ENCODE results near the gene ARHGAP27. TPM values are rescaled to one million over a fixed set of nuclear protein-coding genes. Genes with fewer than 3 reads are reported as not detected.

The ARHGAP27 gene
- polyA plus RNA-seq, 4 donors = 65.2 to 132 (median 116) TPM

GRCh38 chr17:45366049-45366448, 66.6 kb downstream of the ARHGAP27 start:
- DNase-seq (no peak), FAIRE-seq (no peak)
- Histone ChIP-seq H3K4me1 (ENCODE audit: control insufficient read depth in 3 of 3, insufficient read depth in 2 of 3, low read depth in 1 of 3, low read length in 2 of 3) (no peaks in the 10 kb centered on the region), H3K9me3 (ENCODE audit: control insufficient read depth in 2 of 2, insufficient read depth in 1 of 2, low read depth in 1 of 2, low read length in 1 of 2) (no peaks in the 10 kb centered on the region), H3K27ac (ENCODE audit: low read depth in 1 of 3, low read length in 2 of 3) (no peak overlapping the region), H3K4me3 (ENCODE audit: low read depth in 1 of 3, low read length in 3 of 3) (no peak overlapping the region), H3K36me3 (ENCODE audit: control insufficient read depth in 3 of 3, insufficient read depth in 2 of 3, low read depth in 1 of 3, low read length in 3 of 3) (no peaks in the 10 kb centered on the region), H3K27me3 (ENCODE audit: control insufficient read depth in 3 of 3, insufficient read depth in 3 of 3, low read length in 3 of 3) (peaks cover 0 to 21% (median 0%) of the 10 kb centered on the region in 3 donors)
- WGBS, 3 donors = 71 to 90% (median 88%) methylated on average over 3 of the region's 3 CpGs

DNA sequence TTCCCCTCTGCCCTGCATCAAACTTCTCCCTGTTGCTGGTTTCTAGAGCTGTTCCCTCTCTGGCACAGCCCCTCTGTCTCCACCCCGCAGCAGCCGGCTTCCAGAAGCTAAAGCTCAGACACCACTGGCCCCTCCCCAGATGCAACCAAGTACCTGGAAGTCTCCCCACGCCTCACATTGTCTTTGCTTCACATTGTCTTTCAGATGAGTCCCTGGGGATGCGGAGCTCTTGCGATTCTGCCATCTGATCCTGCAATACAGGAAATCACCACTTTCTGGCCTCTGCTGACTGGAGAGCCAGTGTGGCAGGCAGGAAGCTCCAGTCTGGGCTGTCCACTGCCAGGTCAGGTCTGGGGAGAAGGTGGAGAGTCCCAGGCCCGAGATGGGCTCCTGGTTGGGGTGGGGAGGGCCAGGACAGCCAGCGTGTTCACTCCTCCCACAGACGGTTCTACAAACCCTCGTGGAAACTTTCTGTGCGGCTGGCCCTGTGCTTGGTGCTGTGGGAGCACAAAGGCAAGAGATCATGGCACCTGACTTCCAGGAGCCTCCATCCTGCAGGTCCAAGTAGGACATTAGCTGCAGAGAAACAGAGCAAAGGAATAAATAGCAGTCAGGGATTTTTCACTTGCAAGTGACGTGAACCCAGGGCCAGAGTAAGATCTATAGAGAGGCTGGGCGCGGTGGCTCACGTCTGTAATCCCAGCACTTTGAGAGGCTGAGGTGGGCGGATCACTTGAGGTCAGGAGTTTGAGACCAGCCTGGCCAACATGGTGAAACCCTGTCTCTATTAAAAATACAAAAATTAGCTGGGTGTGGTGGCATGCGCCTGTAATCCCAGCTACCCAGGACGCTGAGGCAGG, 67.9 kb downstream of the ARHGAP27 start:
- FAIRE-seq (no peak), DNase-seq (no peak)
- H3K27me3 ChIP-seq (ENCODE audit: control insufficient read depth in 3 of 3, insufficient read depth in 3 of 3, low read length in 3 of 3) = peaks cover 0 to 21% (median 0%) of the 10 kb centered on the region in 3 donors
- H3K4me3 ChIP-seq (ENCODE audit: low read depth in 1 of 3, low read length in 3 of 3) = no peak overlapping the region
- no peaks in the 10 kb centered on the region for H3K4me1 ChIP-seq (ENCODE audit: control insufficient read depth in 3 of 3, insufficient read depth in 2 of 3, low read depth in 1 of 3, low read length in 2 of 3)
- H3K36me3 ChIP-seq (ENCODE audit: control insufficient read depth in 3 of 3, insufficient read depth in 2 of 3, low read depth in 1 of 3, low read length in 3 of 3) = no peaks in the 10 kb centered on the region
- 68 to 77% (median 73%) methylated on average over 17 of the region's 17 CpGs for WGBS, 3 donors
- H3K9me3 ChIP-seq (ENCODE audit: control insufficient read depth in 2 of 2, insufficient read depth in 1 of 2, low read depth in 1 of 2, low read length in 1 of 2) = no peaks in the 10 kb centered on the region
- no peak overlapping the region for H3K27ac ChIP-seq (ENCODE audit: low read depth in 1 of 3, low read length in 2 of 3)

GRCh38 chr17:45363498-45363897, 69.2 kb downstream of the ARHGAP27 start:
- 70 to 84% (median 78%) methylated on average over 3 of the region's 3 CpGs for WGBS, 3 donors
- Histone ChIP-seq H3K9me3 (ENCODE audit: control insufficient read depth in 2 of 2, insufficient read depth in 1 of 2, low read depth in 1 of 2, low read length in 1 of 2) (no peaks in the 10 kb centered on the region), H3K4me1 (ENCODE audit: control insufficient read depth in 3 of 3, insufficient read depth in 2 of 3, low read depth in 1 of 3, low read length in 2 of 3) (no peaks in the 10 kb centered on the region), H3K4me3 (ENCODE audit: low read depth in 1 of 3, low read length in 3 of 3) (no peak overlapping the region), H3K27me3 (ENCODE audit: control insufficient read depth in 3 of 3, insufficient read depth in 3 of 3, low read length in 3 of 3) (peaks cover 0 to 24% (median 0%) of the 10 kb centered on the region in 3 donors), H3K36me3 (ENCODE audit: control insufficient read depth in 3 of 3, insufficient read depth in 2 of 3, low read depth in 1 of 3, low read length in 3 of 3) (no peaks in the 10 kb centered on the region), H3K27ac (ENCODE audit: low read depth in 1 of 3, low read length in 2 of 3) (no peak overlapping the region)
- no peak for FAIRE-seq
- DNase-seq = no peak

DNA sequence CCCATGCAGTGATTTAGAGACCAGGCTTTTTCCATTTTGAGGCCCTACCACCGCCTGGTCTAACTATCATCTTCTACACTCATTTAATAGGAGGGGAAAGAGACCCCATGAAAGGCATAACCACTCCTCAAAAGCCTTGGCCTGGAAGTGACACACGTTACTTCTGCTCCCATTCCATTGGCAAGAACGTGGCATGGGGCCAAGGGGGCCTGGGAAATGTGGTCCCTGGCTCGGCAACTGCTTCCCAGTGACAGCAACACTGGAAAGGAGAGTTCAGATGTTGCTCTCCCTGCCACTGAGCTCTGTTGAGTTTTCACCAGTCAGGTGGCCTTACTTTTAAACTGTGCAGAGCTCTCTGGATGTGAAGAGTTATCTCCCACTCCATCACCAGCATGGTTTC, 70.7 kb downstream of the ARHGAP27 start:
- no peak for DNase-seq
- H3K27ac ChIP-seq (ENCODE audit: low read depth in 1 of 3, low read length in 2 of 3) = no peak overlapping the region
- no peaks in the 10 kb centered on the region for H3K36me3 ChIP-seq (ENCODE audit: control insufficient read depth in 3 of 3, insufficient read depth in 2 of 3, low read depth in 1 of 3, low read length in 3 of 3)
- no peaks in the 10 kb centered on the region for H3K9me3 ChIP-seq (ENCODE audit: control insufficient read depth in 2 of 2, insufficient read depth in 1 of 2, low read depth in 1 of 2, low read length in 1 of 2)
- FAIRE-seq = no peak
- H3K4me3 ChIP-seq (ENCODE audit: low read depth in 1 of 3, low read length in 3 of 3) = no peak overlapping the region
- H3K27me3 ChIP-seq (ENCODE audit: control insufficient read depth in 3 of 3, insufficient read depth in 3 of 3, low read length in 3 of 3) = peaks cover 0 to 24% (median 0%) of the 10 kb centered on the region in 3 donors
- WGBS, 3 donors = 61 to 83% (median 74%) methylated on average over 4 of the region's 4 CpGs
- H3K4me1 ChIP-seq (ENCODE audit: control insufficient read depth in 3 of 3, insufficient read depth in 2 of 3, low read depth in 1 of 3, low read length in 2 of 3) = no peaks in the 10 kb centered on the region

- no peak overlapping the region for H3K27ac ChIP-seq (ENCODE audit: low read depth in 1 of 3, low read length in 2 of 3)
- H3K36me3 ChIP-seq (ENCODE audit: control insufficient read depth in 3 of 3, insufficient read depth in 2 of 3, low read depth in 1 of 3, low read length in 3 of 3) = no peaks in the 10 kb centered on the region
- DNase-seq (no peak), FAIRE-seq (no peak)
- H3K27me3 ChIP-seq (ENCODE audit: control insufficient read depth in 3 of 3, insufficient read depth in 3 of 3, low read length in 3 of 3) = peaks cover 0 to 20% (median 0%) of the 10 kb centered on the region in 3 donors
- H3K9me3 ChIP-seq (ENCODE audit: control insufficient read depth in 2 of 2, insufficient read depth in 1 of 2, low read depth in 1 of 2, low read length in 1 of 2) = no peaks in the 10 kb centered on the region
- whole genome bisulfite sequencing, 3 donors = 79 to 88% (median 81%) methylated on average over 3 of the region's 3 CpGs
- H3K4me1 ChIP-seq (ENCODE audit: control insufficient read depth in 3 of 3, insufficient read depth in 2 of 3, low read depth in 1 of 3, low read length in 2 of 3) = no peaks in the 10 kb centered on the region
- no peak overlapping the region for H3K4me3 ChIP-seq (ENCODE audit: low read depth in 1 of 3, low read length in 3 of 3)
Observed at GRCh38 chr17:45361451-45361850, 71.2 kb downstream of the ARHGAP27 start.

- Histone ChIP-seq H3K27me3 (ENCODE audit: control insufficient read depth in 3 of 3, insufficient read depth in 3 of 3, low read length in 3 of 3) (peaks cover 0 to 12% (median 0%) of the 10 kb centered on the region in 3 donors), H3K4me3 (ENCODE audit: low read depth in 1 of 3, low read length in 3 of 3) (no peak overlapping the region), H3K36me3 (ENCODE audit: control insufficient read depth in 3 of 3, insufficient read depth in 2 of 3, low read depth in 1 of 3, low read length in 3 of 3) (no peaks in the 10 kb centered on the region), H3K9me3 (ENCODE audit: control insufficient read depth in 2 of 2, insufficient read depth in 1 of 2, low read depth in 1 of 2, low read length in 1 of 2) (no peaks in the 10 kb centered on the region), H3K27ac (ENCODE audit: low read depth in 1 of 3, low read length in 2 of 3) (no peak overlapping the region), H3K4me1 (ENCODE audit: control insufficient read depth in 3 of 3, insufficient read depth in 2 of 3, low read depth in 1 of 3, low read length in 2 of 3) (no peaks in the 10 kb centered on the region)
- FAIRE-seq (no peak), DNase-seq (no peak)
- 83 to 96% (median 90%) methylated on average over 5 of the region's 5 CpGs for WGBS, 3 donors
Observed at GRCh38 chr17:45357364-45357997, 75.2 kb downstream of the ARHGAP27 start.

DNA sequence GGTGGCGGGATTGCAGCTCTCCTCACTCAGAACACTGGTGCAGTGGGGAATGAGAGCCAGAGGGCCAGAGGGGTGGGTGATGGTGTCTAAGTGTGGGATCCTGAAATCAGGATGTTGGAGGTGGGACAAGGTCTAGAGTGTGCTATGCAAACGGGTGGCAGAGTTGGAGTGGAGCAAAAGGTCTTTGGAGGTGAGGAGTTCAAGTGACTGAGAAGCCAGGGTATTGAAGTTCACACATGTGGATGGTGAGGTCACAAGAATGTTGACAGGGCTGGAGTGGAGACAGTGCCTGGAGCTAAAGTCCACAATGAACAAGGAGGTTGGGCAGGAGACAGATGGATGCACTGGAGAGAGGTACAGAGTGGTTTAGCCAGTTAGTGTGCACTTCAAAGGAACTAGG, 77.6 kb downstream of the ARHGAP27 start:
- FAIRE-seq = no peak
- H3K9me3 ChIP-seq (ENCODE audit: control insufficient read depth in 2 of 2, insufficient read depth in 1 of 2, low read depth in 1 of 2, low read length in 1 of 2) = peaks cover 0 to 2% of the 10 kb centered on the region in 2 donors
- peak in 1 of 2 donors; percentile 57 for DNase-seq
- no peak overlapping the region for H3K27ac ChIP-seq (ENCODE audit: low read depth in 1 of 3, low read length in 2 of 3)
- H3K36me3 ChIP-seq (ENCODE audit: control insufficient read depth in 3 of 3, insufficient read depth in 2 of 3, low read depth in 1 of 3, low read length in 3 of 3) = no peaks in the 10 kb centered on the region
- WGBS, 3 donors = 59 to 69% (median 63%) methylated on average over 2 of the region's 2 CpGs
- H3K4me1 ChIP-seq (ENCODE audit: control insufficient read depth in 3 of 3, insufficient read depth in 2 of 3, low read depth in 1 of 3, low read length in 2 of 3) = no peaks in the 10 kb centered on the region
- no peak overlapping the region for H3K4me3 ChIP-seq (ENCODE audit: low read depth in 1 of 3, low read length in 3 of 3)
- H3K27me3 ChIP-seq (ENCODE audit: control insufficient read depth in 3 of 3, insufficient read depth in 3 of 3, low read length in 3 of 3) = peaks cover 0 to 3% (median 0%) of the 10 kb centered on the region in 3 donors

DNA sequence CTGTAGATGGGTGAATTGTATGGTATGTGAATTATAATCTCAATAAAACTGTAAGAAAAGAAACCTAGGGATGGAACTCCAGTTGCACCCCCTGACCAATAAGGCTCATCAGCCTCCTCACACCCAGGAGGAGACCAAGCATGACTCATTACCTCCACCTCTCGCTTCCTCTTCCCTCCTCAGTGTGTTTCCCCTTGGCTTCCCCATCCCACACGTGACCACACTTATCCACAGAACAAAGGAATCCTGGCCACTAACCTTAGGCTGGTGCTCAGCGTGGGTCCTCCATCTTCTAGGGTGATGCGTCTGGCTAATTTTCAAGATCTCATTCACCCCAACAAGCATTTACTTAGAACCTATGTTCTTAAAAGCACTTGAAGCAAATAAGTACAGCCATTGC, 79.6 kb downstream of the ARHGAP27 start:
- DNase-seq (no peak), FAIRE-seq (no peak)
- H3K36me3 ChIP-seq (ENCODE audit: control insufficient read depth in 3 of 3, insufficient read depth in 2 of 3, low read depth in 1 of 3, low read length in 3 of 3) = no peaks in the 10 kb centered on the region
- H3K27me3 ChIP-seq (ENCODE audit: control insufficient read depth in 3 of 3, insufficient read depth in 3 of 3, low read length in 3 of 3) = no peaks in the 10 kb centered on the region
- H3K9me3 ChIP-seq (ENCODE audit: control insufficient read depth in 2 of 2, insufficient read depth in 1 of 2, low read depth in 1 of 2, low read length in 1 of 2) = peaks cover 0 to 2% of the 10 kb centered on the region in 2 donors
- H3K27ac ChIP-seq (ENCODE audit: low read depth in 1 of 3, low read length in 2 of 3) = no peak overlapping the region
- no peaks in the 10 kb centered on the region for H3K4me1 ChIP-seq (ENCODE audit: control insufficient read depth in 3 of 3, insufficient read depth in 2 of 3, low read depth in 1 of 3, low read length in 2 of 3)
- no peak overlapping the region for H3K4me3 ChIP-seq (ENCODE audit: low read depth in 1 of 3, low read length in 3 of 3)
- 65 to 90% (median 67%) methylated on average over 4 of the region's 4 CpGs for whole genome bisulfite sequencing, 3 donors
